Measurements from ENCODE around the gene SLC26A9. TPM values are rescaled to one million over a fixed set of nuclear protein-coding genes. Genes with fewer than 3 reads are reported as not detected.

The SLC26A9 gene
- total and polyA plus RNA-seq, 12 donors = 0.03 to 0.11 (median 0.04) TPM; not detected in 9

GRCh38 chr1:205932776-205933175 is 10.5 kb downstream of the SLC26A9 start:
- Histone ChIP-seq H3K4me3 (no peak overlapping the region), H3K36me3 (replicated peaks in 1 of 2) (no peaks in the 10 kb centered on the region), H3K27me3 (no peaks in the 10 kb centered on the region), H3K27ac (peak overlapping the region in 1 of 5 donors; percentile 61), H3K9me3 (replicated peaks in 1 of 3) (no peaks in the 10 kb centered on the region), H3K4me1 (replicated peaks in 1 of 2) (no peaks in the 10 kb centered on the region)
- TF ChIP-seq POLR2A (IDR thresholded peaks at IDR 0.05) (no peak), CTCF (IDR thresholded peaks at IDR 0.05) (no peak)
- 74 to 83% (median 80%) methylated on average over 6 of the region's 6 CpGs for whole genome bisulfite sequencing, 4 donors
- intact Hi-C loops (cut with DNase I) = no loop called here
- DNase-seq = no peak

DNA sequence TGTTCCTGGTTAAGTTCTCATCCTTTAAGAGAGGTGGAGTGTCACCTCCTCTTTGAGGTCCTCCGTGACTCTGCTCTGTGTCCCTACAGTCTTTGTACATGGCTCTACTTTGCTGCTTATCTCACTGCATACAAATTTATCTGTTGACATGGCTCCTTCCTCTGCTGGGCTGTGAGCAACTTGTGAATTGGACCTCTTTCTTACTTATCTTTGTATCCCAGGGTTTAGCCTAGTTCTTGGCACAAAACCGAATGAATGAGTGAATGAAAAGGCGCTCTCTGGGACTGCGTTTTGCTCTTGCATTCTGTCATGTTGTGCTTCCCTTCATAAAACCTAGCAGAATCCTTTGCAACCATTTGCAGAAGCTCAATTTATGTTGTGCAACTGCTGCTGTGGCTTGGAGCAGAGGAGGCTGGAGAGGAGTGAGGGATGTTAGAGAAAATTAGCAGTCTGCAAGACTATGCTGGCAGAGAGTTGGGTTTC is 12.4 kb downstream of the SLC26A9 start:
- Histone ChIP-seq H3K36me3 (replicated peaks in 1 of 2) (no peaks in the 10 kb centered on the region), H3K27me3 (no peaks in the 10 kb centered on the region), H3K9me3 (replicated peaks in 1 of 3) (no peaks in the 10 kb centered on the region), H3K4me1 (replicated peaks in 1 of 2) (no peaks in the 10 kb centered on the region), H3K4me3 (no peak overlapping the region), H3K27ac (no peak overlapping the region)
- DNase-seq = no peak
- no peak for TF ChIP-seq POLR2A (IDR thresholded peaks at IDR 0.05)
- 59 to 83% (median 69%) methylated on average over 4 of the region's 4 CpGs for WGBS, 4 donors
- intact Hi-C loops (cut with DNase I) = no loop called here

GRCh38 chr1:205930195-205930577 is 13.1 kb downstream of the SLC26A9 start:
- intact Hi-C loops (cut with DNase I) = no loop called here
- no peak for DNase-seq
- TF ChIP-seq CTCF (IDR thresholded peaks at IDR 0.05) (no peak), POLR2A (IDR thresholded peaks at IDR 0.05) (no peak)
- H3K4me1 ChIP-seq (replicated peaks in 1 of 2) = no peaks in the 10 kb centered on the region
- H3K9me3 ChIP-seq (replicated peaks in 1 of 3) = no peaks in the 10 kb centered on the region
- H3K36me3 ChIP-seq (replicated peaks in 1 of 2) = no peaks in the 10 kb centered on the region
- WGBS, 4 donors = 84 to 100% (median 96%) methylated on average over 1 of the region's 1 CpG
- H3K4me3 ChIP-seq = no peak overlapping the region
- H3K27me3 ChIP-seq = no peaks in the 10 kb centered on the region
- no peak overlapping the region for H3K27ac ChIP-seq

DNA sequence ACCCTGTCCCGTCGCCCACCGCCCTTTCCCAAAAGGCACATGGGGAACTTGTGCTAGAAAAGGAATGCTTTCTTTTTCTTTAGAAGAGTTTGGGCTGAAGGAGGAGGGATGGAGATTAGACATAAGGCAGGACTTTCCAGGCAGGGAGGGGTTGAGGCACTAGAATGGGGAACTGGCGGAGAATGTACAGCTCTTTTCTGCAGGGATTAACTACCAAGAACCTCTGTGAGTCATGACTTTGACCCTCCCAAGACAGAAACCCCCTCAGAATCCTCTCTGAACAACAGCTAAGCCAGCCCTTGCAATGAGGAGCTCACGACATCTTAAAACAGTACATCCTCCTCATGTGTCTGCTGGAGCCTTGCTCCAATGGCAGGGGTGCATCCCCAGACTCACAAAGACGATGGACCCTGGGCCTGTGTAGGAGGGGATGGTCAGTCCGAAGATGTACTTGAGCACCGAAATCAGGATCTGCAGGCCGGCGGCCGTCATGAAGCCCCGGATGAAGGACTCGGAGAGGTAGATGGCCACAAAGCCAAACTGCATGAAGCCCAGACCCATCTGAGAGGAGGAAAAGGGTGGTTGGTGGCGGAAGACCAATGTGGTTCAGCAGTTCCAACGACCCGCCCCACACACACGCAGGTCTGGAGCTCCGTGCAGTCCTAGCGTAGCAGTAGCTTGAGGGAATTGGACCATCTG is 13.6 kb downstream of the SLC26A9 start:
- intact Hi-C loops (cut with DNase I) = loop anchor here in 1 of 2 donors (10.0 kb wide), 1 partner anchor 185 kb away; the partner anchor contains the start of gene AVPR1B
- no peak overlapping the region for H3K4me3 ChIP-seq
- H3K36me3 ChIP-seq (replicated peaks in 1 of 2) = no peaks in the 10 kb centered on the region
- DNase-seq = no peak
- no peaks in the 10 kb centered on the region for H3K27me3 ChIP-seq
- H3K9me3 ChIP-seq (replicated peaks in 1 of 3) = no peaks in the 10 kb centered on the region
- no peaks in the 10 kb centered on the region for H3K4me1 ChIP-seq (replicated peaks in 1 of 2)
- H3K27ac ChIP-seq = no peak overlapping the region
- TF ChIP-seq POLR2A (IDR thresholded peaks at IDR 0.05) = no peak
- no peak for TF ChIP-seq CTCF (IDR thresholded peaks at IDR 0.05)
- WGBS, 4 donors = 89 to 95% (median 93%) methylated on average over 19 of the region's 19 CpGs

DNA sequence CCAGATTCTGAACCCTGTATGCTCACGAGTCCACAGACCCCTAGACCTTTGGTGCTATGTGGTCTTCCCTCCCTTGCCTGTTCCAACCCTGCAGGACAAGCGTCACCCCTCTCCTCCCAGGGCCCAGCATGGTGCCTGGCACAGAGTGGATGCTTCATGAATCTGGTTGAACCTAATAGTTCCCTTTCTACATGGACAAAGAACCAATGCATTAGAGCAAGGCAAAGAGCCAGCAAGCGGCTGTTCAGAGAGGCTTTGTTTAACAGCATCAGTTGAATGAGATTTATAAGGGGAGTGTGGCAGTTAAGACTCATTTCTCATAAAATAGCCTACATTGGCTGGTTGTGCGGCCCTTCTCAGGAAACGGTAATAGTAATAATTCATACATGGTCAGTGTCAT is 14.9 kb downstream of the SLC26A9 start:
- WGBS, 4 donors = 76 to 84% (median 82%) methylated on average over 5 of the region's 5 CpGs
- no peaks in the 10 kb centered on the region for H3K4me1 ChIP-seq (replicated peaks in 1 of 2)
- H3K4me3 ChIP-seq = no peak overlapping the region
- H3K36me3 ChIP-seq (replicated peaks in 1 of 2) = no peaks in the 10 kb centered on the region
- H3K9me3 ChIP-seq (replicated peaks in 1 of 3) = no peaks in the 10 kb centered on the region
- TF ChIP-seq CTCF (IDR thresholded peaks at IDR 0.05) (no peak), POLR2A (IDR thresholded peaks at IDR 0.05) (no peak)
- H3K27me3 ChIP-seq = no peaks in the 10 kb centered on the region
- H3K27ac ChIP-seq = no peak overlapping the region
- DNase-seq = no peak
- intact Hi-C loops (cut with DNase I) = loop anchor here in 1 of 2 donors (10.0 kb wide), 1 partner anchor 186 kb away; the partner anchor contains the start of gene AVPR1B

All from adrenal gland (tissue), 12 donors.